Stimulated activated CD4-positive, alpha-beta T cell treated with anti-CD3 and anti-CD28 coated beads, Interleukin-1b, Interleukin-23, amount 100 ng/mL, for 48 hours (primary cell): ENCODE measurements around the gene ZNF664.

Experiments used
- DNase-seq: peaks from one replicate; pipeline ENCODE4 v3.0.0-alpha.2; 2020

Gene ZNF664

GRCh38 chr12:123960029-123960735 is 12.8 kb upstream of the ZNF664 start:
- no peak for DNase-seq

- no peak for DNase-seq
These were observed 12.2 kb upstream of the ZNF664 start for GRCh38 chr12:123960856-123961255.

GRCh38 chr12:123961585-123962345 is 11.2 kb upstream of the ZNF664 start:
- no peak for DNase-seq

DNA sequence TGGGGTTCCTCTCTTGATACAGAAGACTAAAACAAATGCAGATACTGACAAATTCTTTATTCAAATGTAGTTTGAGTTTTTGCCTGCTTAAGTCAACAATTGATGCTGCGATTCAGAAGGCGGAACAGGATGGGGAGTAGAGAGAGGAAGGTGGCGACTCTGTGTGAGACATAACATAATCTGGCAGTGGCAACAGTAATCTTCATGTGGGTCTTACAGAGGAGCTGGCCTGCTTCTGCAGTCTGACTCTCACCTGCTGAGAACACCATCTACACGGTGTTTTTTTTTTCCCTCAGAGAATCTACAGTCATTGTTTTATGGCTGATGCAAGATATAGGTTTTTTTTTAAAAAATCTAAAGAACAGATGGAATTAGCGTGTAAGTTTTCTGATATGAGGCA is 10.5 kb upstream of the ZNF664 start:
- no peak for DNase-seq

DNA sequence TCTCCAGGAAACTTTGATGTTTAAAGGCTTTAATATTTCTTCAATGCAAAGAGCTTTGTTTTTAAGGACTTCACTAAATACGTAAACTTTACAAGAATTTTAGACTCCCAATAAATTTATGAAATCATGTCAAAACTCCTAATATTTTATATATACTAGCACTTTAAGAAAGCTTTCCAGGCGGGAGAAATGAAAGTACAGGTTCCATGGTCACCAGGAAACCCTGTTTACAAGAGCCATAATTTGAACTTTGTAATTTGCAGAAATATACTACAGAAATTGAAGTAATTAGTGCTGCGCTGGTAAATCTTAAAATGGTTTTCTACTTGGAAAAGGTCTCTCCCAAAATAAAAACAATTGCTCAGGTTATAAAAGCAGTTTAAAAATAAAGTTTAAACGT is 9.2 kb upstream of the ZNF664 start:
- no peak for DNase-seq

DNA sequence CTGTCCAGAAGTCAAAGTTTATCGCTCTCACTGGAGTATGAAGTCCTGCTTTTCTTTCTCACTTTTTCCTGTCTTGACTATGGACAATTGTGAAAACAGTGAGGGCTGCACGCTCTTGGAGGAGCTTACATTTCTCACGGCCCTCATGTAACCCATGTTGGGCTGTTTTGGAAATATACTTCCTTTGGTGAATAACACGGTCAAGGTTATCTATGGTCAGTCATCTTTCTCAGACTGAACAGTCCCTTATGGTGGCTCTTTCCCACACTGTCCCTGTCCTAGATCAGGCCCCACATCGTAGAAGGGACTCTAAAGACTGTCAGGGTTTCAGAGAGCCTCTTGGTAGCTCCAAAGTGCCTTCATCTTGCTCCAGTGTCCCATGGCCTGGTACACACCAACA is 7.6 kb upstream of the ZNF664 start:
- no peak for DNase-seq

- no peak for DNase-seq
These were observed 6.4 kb upstream of the ZNF664 start for GRCh38 chr12:123966596-123966995.

- no peak for DNase-seq
These were observed 5.9 kb upstream of the ZNF664 start for GRCh38 chr12:123967121-123967586.

- no peak for DNase-seq
These were observed 1.6 kb upstream of the ZNF664 start for GRCh38 chr12:123971449-123971769.

- peak; percentile 28 for DNase-seq
These were observed 1.1 kb upstream of the ZNF664 start for GRCh38 chr12:123971770-123972456.

- peak; percentile 13 for DNase-seq
These were observed 732 bp downstream of the ZNF664 start for GRCh38 chr12:123973552-123974341.

- no peak for DNase-seq
These were observed 3.3 kb downstream of the ZNF664 start for GRCh38 chr12:123976227-123976826.

DNA sequence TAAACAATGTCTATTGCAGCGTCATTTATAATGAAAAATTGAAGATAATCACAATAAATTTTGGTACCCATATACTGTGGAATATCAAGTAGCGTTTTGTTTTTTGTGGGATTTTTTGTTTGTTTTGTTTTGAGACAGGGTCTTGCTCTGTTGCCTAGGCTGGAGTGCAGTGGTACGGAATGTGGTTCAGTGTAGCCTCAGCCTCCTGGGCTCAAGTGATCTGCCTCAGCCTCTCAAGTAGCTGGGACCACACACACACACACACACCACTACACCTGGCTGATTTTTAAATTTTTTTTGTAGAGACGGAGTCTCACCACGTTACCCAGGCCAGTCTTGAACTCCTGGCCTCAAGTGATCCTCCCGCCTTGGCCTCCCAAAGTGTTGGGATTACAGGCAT is 6.6 kb downstream of the ZNF664 start:
- no peak for DNase-seq

DNA sequence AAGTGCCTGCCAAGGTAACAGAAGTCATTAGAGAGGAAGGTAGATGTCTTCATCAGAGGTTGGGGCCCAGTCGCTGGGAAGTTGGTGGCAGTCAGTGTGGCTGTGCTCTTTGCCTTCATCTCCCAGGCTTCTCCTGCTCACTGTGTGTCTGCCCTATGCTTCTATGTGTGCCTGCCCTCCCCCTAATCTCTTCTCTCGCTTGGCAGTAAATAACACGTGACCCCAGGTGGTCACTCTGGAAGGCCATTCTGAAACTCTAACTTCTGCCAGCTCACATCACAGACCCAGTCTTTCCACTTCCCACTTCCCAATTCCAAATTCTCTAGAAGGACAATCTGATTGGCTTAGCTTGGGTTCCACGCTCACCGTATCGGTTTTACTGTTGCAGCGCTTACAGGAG is 9.3 kb downstream of the ZNF664 start:
- no peak for DNase-seq

DNA sequence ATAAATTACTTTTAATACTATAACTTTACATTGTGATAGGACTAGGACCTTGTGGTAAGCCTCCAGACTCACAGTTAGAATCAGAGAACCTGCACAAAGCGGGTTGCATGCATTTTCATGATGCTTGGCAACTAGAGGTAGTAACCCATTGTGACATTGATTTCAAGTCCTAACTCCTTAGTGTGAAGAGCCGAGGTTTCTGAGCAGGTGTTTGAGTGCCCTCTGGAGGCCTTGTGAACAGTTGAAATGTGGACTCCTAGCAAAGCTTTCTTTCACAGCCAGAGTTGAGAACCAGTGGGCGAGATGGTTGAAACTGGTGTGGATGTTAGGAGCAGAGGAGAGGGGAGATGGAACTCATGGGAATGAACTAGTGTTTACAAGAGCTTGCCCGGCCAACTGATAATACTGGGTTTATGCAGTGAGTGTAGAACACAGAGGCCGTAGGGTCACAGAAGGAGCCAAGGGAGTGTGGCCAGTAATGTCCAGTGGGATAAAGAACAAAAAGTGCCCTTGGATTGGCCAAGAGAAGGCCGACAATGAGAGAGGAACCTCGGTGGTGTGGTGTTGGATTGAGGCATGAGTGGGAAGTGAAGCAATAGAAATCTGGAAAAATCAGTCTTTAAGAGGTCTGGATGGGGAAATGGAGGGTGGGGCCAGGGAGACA is 10.9 kb downstream of the ZNF664 start:
- peak; percentile 31 for DNase-seq

DNA sequence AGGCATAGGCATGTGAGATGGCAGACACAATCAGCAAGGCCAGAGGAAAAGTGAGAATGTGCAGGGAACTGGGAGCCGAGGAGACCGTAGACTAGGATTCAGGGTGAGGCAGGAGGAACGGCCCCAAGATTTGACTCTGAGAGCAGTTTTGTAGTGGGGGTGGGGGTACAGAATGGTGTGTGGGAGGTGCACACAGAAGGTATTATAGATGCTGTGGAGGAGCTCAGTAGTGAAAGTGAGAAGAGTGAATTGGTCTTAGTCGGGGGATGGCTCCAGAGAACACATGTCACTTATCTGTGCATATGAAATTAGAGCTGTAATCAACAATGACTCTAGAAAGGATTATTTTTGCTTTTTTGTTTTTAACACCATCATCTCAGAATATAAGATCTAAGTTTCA is 11.9 kb downstream of the ZNF664 start:
- DNase-seq, result no peak

GRCh38 chr12:123986374-123986965 is 13.5 kb downstream of the ZNF664 start:
- no peak for DNase-seq

DNA sequence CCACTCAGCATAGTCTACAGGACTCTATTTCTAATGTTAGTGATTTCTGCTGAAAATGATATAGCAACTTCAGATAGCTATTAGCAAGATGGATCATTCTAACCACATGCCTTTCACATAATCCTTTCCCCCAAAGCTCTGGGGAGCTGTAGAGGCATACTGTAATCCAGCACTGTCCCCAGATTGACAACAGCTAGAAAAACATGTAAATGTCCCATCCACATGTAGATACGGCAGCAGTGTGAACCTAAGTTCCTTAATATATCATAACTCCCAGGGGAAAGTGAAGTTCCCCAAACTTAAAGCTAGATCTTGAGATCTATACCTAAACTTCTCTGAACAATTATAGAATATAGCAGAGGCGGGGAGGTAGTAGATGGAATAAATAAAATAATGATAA is 14.0 kb downstream of the ZNF664 start:
- no peak for DNase-seq

DNA sequence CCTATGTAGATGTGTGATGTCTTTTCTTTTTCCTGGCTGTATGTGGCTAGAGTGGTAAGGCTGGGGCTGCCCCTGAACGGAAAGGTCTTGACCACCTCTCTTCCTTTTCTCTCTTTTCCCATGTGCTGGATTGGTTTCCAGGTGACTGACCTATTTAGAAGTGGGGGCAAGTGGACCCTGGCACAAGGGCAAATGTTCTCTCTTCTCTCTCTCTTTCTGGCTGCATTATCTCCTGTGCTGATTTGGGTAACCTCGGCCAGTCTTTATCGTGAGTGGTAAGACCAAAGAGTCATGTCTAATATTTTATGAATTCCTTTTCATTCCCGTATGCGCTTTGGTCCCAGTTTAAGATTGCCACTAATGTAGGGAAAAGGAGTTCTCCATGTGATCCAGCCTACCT is 16.2 kb downstream of the ZNF664 start:
- DNase-seq, result no peak

DNA sequence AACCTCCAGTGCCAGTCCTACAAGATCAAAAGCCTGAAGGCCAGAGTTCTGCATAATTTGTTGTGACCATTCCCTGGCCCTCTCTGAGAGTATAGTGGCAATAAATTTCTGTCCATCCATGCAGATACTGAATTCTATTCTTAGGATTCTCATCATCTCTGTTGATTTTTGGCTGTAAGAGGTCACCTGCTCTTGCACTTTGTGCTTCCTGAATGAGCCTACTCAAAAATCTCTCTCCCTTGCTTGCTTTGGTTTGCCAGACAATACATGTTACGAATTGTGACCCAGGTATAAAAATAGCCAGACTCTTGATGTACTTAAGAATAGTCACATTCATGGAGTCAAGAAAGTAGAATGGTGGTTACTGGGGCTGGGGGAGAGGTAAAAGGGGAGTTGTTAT is 16.7 kb downstream of the ZNF664 start:
- no peak for DNase-seq

GRCh38 chr12:123990511-123990910 is 17.5 kb downstream of the ZNF664 start:
- DNase-seq, result no peak
